NCI-H2196 (cell line): ENCODE measurements around the gene BMP2K.

Source experiments
- DNase-seq: peaks from one replicate; lab custom pipeline; 2025; ENCODE audit not compliant: unreplicated experiment; lab: John Stamatoyannopoulos, UW

Gene BMP2K

DNA sequence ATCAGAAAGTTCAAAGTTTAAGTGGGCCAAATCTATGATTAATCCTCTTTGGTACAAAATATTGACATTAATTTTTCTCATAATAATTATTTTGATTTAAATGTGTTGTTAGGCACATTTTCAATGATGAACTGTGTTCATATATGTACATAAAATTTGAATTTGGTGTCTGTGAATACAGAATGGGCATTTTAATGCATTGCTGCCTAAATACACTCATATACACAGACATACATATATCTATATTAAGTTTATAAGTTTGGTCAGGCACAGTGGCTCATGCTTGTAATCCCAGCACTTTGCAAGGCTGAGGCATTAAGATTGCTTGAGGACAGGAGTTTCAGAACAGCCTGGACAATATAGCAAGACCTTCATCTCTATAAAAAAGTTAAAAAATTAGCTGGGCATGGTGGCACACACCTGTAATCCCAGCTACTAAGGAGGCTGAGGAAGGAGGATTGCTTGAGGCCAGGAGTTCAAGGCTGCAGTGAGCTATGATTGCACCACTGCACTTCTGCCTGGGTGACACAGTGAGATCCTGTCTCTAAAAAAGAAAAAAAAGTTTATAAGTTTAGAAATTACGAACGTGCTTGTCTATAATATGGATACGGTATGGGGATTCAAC, 12.3 kb upstream of the BMP2K start:
- no peak for DNase-seq

DNA sequence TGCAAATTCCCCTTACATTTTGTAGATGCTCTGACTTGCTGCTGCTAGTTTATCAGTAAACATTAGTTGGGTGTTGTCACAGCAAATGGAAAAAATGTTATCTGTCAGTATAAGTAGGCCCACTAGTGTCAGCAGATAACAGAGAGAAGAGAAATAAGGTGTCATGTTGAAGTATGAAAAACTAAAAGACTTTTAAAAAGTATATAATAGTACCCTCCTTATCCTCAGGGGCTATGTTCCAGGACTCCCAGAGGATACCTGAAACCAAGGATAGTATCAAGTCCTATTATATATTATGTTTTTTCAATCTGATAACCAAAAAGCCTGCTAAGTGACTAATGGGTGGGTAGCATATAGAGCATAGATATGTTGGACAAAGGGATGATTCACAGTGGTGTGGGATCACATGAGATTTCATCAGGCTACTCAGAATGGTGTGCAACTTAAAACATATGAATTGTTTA, 11.6 kb upstream of the BMP2K start:
- DNase-seq: no peak

DNA sequence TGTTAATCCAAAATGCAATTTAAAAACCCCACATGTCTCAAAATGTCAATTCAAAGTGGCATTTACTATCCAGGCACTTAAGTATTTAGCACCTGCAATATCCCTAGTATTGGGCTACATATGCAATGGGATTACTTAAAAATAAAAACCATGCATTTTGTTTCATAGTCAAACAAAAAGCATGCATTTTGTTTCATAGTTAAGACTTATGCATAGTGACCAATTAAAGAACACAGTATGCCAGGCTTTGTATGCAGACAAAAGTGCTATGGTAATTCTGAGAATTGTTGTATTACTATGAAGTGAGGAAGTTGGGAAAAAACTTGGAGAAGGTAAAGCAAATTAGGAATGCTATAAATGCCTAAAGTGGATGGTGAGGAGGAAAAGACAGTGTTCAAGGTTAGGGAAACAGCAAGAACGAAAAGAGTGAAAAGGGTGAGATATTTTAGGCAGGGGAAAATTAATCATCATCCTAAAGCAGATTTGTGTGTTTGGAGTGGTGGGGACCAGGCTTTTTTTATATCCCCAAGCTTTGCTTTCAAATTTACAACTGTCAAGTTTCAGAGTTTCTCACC, 10.6 kb upstream of the BMP2K start:
- no peak for DNase-seq

DNA sequence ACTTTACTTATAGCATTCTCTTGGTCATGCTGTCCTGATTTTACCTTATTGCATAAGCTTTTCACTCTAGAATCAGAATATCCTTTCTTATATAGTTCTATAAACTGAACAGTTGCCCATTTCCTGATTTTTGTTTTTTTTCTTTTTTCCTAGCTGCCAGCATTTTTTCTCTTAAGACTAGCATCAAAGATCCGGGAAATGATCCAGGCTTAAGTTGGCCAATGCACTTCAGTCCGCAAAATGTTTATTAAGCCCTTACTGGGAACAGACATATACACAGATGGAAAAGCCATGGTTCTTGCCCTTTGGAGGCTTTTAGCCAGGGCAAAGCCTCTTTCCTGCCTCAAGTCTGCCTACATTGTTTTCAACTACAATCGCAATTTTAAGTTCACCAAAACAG, 10.1 kb upstream of the BMP2K start:
- no peak for DNase-seq

DNA sequence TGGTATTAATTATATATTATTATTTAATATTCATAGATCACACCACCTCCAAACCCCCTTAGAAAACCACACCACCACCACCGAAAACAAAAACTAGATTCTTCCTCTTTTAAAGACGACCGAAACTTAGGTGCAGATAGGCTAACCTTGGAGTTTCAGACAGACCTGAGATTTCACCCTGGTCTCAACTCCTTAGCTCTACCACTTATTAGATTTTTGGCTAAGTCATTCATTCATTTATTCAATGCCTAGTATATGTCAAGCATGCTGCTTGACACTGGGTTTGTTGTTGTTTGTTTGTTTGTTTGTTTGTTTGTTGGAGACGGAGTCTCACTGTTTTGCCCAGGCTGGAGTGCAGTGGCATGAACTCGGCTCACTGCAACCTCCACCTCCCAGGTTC, 9.5 kb upstream of the BMP2K start:
- DNase-seq: no peak

DNA sequence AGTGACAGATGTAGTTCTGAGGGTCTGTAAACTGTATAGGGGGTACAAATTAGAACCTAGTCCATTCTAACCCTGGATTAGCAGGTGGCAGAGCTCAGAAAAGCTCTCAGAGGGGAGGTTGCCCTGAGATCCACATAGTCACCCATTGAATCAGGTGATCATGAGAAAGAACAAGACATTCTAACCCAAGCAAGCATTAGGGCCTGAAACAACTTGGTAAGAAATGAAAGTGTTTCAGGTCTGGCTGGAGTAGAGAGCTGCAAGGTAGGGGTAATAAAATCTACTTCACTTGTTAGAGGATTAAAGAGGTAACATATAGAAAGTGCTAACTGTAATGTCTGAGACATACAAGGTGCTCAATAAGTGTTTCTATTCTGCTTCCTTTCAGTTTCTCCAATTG, 8.8 kb upstream of the BMP2K start:
- no peak for DNase-seq

DNA sequence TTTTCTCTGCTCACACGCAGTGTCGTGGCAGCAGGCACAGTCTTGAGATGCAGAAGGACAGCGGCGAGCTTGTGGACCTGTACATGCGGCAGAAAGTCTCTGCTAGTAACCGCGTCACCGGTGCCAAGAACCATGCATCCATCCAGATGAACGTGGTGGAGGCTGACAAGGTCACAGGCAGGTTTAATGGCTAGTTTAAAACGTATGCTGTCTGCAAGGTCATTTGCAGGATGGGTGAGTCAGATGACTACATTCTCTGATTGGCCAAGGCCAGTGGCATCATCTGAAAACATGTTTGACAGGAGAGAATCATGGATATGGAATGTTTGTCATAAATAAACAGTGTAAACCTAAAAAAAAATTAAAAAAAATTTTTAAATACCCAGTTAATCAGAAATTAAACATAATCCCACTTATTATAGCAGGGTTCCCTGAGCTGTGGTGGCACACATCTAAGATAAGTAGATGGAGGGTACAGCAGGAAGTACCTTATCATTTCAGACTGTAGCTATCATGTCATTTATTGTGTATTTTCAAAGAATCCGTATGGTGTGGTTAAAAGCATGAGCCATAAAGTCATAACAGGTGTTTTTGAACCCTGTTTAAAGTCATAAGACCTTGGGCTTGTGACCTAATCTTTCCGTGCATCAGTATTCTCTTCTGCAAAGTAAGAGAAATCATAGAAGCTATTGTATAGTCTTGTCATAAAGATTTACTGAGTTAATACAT, 7.5 kb upstream of the BMP2K start:
- DNase-seq: no peak

DNA sequence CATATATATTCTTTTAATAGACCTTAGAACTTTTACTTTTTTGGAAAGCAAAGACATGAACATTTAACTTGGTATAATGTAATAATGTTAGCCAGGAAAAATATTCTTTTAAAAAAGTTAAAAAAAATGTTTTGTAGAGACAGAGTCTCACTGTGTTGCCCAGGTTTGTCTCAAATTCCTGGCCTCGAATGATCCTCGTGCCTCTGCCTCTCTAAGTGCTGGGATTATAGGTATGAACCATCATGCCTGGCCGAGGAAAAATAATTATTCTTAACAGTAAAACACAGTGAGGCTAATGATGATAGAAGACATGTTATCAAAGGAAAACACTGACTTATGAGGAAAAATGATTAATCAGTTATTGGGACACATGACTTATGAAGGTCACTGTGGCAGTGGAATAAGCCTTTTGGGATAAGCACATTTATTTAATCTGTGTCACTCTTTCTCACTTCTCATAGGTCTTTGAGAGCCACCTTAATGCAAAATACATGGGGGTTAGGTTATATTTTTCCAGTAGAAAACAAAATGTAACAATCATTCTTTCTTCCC, 6.0 kb upstream of the BMP2K start:
- no peak for DNase-seq

DNA sequence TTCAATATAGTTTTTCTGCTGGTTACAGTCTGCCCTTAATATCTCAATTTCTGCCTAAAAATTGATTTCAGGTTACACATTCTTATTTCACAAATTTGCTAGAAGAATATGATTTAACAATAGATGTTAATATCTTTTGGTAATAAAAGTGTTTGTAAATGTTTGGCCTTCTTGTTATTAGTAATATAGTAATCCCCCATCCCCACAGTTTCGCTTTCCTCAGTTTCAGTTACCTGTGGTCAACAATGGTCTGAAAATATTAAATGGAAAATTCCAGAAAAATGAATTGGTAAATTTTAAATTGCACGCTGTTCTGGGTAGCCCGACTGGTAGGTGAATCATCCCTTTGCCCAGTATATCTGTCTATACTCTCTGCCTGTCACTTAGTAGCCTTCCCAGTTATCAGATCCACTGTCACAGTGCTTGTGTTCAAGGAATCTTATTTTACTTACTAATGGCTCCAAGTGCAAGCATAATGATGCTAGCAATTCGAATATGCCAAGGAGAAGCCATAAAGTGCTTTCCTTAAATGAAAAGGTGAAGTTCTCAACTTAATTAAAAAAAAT, 3.5 kb upstream of the BMP2K start:
- no peak for DNase-seq

DNA sequence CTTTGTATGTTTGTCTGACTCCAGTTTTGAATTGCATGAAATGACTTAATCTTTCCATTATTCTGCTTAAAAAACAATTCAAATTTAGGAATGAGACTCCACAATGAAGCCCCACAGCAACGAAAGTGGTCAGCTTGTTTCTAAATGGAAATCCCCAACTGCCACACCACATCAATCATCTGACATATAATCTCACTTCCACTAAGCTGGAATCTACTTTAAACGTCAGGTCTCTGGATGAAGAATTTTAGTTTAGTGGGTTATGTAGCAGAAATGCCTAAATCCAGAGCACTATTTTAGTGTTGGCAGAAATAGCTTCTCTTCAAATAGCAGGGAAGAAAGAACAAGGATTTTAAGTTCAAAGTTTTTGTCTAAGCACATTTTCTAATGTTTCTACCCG, 1.7 kb upstream of the BMP2K start:
- no peak for DNase-seq

DNA sequence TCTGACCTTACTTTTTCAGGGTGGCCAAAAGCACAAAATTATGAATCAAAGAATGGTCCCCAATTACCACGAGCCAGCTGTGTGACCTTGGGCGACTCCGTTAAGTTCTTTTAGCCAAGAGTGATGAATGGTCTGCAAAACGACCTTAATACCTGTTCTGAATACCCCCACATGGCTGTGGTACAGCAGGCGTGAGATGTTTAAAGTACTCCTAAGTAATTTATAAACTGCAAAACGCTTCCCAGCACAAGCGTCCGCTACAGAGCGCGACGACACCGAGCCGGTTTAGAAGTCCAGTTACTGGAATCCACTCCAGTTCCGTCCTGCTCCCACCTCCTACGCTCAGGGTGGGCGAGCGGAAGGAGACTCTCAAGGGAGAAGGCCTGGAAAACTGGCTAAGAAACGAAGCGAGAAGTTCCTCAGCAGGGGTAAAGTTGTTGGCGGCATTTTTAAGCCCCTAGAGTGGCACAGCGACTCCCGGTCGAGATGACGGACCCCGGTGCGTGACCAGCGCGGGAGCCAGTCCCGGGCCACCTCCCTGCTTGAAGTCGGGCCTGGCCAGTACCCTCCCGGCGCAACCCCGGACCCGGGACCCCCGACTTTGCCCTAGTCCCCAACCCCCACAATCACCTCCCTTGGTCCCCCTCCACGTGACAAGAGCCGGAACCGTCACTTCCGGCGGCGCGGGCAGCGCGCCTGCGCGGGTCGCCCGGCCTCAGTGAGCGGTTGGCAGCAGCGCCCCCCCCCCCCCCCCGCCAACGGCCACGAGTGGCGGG, 659 bp upstream of the BMP2K start:
- DNase-seq: peak; percentile 54

DNA sequence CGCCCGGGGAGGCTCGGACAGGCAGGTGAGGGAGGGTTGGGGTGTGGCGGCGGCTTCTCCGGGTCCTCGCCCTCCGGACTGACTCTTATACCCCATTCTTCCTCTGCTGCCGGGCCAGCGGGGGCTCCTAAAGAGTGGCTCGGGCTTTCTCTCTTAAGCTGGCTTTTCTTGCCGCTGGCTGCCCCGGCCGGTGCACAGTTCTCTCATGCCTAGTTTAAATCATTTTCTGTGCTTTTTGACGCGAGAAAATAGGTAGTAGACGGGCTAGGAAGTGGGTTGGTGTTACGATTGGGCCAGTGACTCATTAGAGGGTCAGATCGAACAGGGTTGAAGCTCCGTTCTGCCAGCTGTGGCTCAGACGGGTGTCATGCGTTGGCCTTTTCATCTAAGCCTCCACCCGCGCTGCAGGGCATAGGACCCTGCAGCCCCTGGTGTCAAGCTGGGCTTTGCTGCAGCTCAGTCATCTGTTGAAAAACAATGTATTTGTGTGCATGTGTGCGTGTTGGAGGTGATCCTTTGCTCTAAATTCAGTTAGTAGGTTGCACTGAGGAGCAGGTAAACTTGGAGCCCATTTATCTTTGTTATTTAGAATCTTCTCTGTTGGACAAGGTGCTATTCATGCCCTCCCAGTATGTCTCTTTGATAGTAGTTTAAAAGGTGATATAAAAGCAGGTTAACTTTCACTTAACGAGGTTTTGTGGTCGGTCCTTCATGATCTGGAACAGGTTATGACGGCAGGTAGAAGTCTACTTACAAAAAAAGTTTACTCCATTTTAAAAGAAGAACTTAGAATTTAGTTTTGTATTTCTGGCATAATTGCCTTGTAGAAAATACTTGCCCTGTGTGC, 802 bp downstream of the BMP2K start:
- DNase-seq: no peak

DNA sequence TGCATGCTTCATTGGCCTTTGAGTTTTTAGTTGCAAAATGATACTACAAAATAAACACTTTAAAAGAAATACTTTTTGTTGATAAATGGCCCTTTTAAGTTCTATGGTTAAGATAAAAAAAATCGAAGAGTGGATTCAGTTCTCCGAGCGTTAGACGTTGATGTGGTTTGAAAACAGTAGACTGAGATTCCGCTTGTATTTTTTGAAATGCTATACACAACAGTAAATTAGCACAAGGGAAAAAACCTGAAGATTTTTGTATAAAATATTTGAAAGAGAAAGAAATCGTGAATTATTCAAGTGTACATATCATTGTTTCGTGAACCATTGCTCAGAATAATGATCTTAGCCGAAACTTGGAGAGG, 1.4 kb downstream of the BMP2K start:
- no peak for DNase-seq

DNA sequence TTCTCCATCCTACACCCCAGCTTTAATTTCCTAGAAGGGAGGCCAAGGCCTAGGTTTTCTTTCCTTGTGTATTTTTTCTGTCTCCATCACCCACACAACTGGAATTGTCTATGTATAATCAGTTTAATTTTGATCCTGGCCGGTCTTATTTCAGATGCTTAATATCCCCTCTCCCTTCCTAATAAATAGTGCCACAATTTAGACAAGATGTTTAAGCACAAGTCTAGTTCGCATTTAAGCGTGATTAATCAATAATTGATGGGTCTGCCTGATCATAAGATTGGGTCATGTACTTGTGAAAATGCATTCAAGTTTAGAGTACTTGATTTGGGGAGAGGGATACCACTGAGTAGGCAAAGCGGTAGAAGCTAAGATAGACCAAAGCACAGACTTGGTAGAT, 2.4 kb downstream of the BMP2K start:
- no peak for DNase-seq

DNA sequence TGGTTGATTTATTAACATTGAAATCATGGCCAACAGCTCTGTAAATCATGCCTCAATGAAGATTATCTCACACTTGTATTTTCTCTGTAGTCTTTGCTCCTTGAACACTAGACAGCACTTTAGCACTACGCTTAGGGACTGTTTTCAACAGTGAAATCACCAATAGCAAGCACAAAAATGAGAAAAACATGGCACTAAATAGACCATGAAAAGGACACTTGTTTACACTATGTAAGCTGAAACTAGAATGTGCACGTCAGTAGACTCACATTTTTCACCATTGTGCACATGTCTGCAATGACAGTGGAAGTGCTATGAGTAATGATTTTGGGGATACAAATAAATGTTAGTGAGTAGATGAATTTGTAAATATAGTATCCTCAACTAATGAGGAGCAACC, 3.1 kb downstream of the BMP2K start:
- no peak for DNase-seq

DNA sequence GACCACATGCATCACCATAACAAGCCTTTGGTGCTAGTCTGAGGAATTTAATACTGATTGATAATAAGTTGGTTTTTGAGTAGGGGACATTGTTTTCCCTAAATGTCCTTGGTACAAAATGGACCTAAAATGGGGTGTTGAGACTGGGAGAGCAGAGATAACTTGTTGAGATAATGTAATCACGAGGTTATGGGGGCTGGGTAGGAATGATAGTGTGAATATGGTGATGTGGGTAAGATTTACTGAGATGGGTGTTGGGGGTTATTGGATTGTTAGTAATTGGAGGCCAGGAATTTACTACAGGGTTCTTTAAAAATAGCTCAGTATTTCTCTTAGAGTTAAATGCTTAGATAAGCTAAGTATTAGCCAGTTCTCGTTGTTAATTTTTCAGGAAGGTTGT, 3.9 kb downstream of the BMP2K start:
- no peak for DNase-seq

DNA sequence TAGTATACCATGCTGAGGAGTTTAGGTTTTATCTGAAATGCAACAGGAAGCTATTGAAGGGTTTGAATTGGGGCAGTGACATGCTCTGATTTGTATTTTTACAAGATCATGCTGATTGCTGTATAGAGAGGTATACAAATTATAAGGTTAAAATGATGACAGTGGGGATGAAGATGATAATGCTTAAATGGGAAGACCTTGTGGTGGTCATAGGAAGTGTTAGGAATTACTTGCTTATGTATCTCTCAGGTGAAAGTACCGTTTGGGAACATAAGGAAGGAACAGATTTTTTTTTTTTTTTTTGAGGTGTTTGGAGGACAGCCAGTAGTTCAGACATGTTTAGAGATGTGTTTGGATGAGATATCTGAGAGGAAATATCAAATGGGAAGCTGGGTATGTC, 5.0 kb downstream of the BMP2K start:
- DNase-seq: no peak

DNA sequence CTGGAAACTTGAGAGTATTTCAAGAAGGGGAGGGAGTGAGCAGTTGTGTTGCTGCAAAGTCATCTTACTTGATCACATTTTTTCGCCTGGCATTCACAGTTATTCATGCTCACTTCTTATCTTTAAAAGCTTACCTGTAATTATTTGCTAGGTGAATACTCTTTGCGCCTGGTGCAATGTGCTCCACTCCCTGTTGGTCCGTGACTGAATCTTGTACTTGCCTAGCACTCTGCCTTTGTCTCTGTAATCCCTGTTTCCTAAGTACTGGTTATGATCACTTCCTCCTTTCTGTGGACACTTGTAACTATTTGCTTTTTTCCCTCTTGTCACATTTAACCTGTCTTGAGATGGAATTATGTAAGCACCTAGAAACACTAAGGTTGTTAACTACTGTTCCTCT, 5.8 kb downstream of the BMP2K start:
- no peak for DNase-seq

DNA sequence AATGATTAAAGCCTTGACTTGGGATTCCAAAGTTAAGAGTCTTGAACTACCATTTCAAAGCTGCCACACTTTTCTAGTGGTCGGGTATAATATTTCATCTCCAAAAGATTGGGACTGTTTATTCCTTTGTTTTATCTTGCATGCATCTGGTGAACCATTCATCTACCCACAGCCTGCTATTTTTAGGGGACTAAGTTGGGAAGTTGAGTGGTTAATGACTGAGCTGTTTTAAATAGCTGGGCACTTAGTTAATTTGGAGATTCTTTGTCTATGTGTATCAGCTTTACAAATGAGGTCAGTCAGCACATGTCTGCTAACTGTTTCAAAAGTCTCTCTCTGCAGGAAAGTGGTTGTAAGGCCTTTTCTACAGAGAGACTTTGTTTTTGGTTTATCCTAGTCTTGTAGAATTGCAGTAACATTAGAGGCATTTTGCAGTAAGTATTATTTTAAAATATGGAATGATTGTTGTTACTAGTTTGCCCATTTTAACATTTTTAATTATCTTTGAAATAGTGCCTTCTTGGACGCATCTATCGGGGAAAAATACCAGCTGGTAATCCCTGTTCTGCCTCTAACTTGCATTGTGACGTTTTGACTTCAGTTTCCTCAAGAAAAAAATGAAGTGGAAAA, 8.2 kb downstream of the BMP2K start:
- no peak for DNase-seq
